Measurements from ENCODE around the gene APCDD1L.
"Not testable (repeated sequence)": the region's sequence is repeated elsewhere in the genome, so short reads cannot be mapped to it uniquely, and the experiment has no call there.

The APCDD1L gene

GRCh38 chr20:58512808-58513552 lies 2.2 kb downstream of the APCDD1L start:
- no peak for DNase-seq

GRCh38 chr20:58511861-58512260 lies 3.3 kb downstream of the APCDD1L start:
- DNase-seq, result no peak

- DNase-seq, result no peak
These were observed 3.8 kb downstream of the APCDD1L start for GRCh38 chr20:58511364-58511763.

- DNase-seq, result no peak
These were observed 4.3 kb downstream of the APCDD1L start for GRCh38 chr20:58510921-58511320.

- DNase-seq, result no peak
These were observed 6.3 kb downstream of the APCDD1L start for GRCh38 chr20:58508762-58509395.

- DNase-seq, result not testable (repeated sequence)
These were observed 8.2 kb downstream of the APCDD1L start for GRCh38 chr20:58506999-58507398.

- DNase-seq, result no peak
These were observed 10.6 kb downstream of the APCDD1L start for GRCh38 chr20:58504566-58504965.

GRCh38 chr20:58503668-58504067 lies 11.5 kb downstream of the APCDD1L start:
- DNase-seq, result no peak

GRCh38 chr20:58500256-58500655 lies 14.9 kb downstream of the APCDD1L start:
- no peak for DNase-seq

GRCh38 chr20:58498470-58499068 lies 16.6 kb downstream of the APCDD1L start:
- no peak for DNase-seq

GRCh38 chr20:58497724-58498469 lies 17.3 kb downstream of the APCDD1L start:
- no peak for DNase-seq

GRCh38 chr20:58497076-58497641 lies 18.0 kb downstream of the APCDD1L start:
- DNase-seq, result no peak

GRCh38 chr20:58496429-58496769 lies 18.8 kb downstream of the APCDD1L start:
- no peak for DNase-seq

- no peak for DNase-seq
These were observed 19.4 kb downstream of the APCDD1L start for GRCh38 chr20:58495623-58496428.

GRCh38 chr20:58494923-58495622 lies 20.1 kb downstream of the APCDD1L start:
- DNase-seq, result no peak

GRCh38 chr20:58492795-58493524 lies 22.2 kb downstream of the APCDD1L start:
- no peak for DNase-seq

- DNase-seq, result no peak
These were observed 23.0 kb downstream of the APCDD1L start for GRCh38 chr20:58492074-58492718.

- DNase-seq, result no peak
These were observed 29.0 kb downstream of the APCDD1L start for GRCh38 chr20:58486207-58486606.

- DNase-seq, result no peak
These were observed 29.8 kb downstream of the APCDD1L start for GRCh38 chr20:58485393-58485792.

GRCh38 chr20:58483470-58483869 lies 31.7 kb downstream of the APCDD1L start:
- no peak for DNase-seq

All from activated CD4-positive, alpha-beta T cell treated with anti-CD3 and anti-CD28 coated beads, Interleukin-10, Interleukin-2, amounts not matched to agents 100 ng/mL and 50 ng/mL, durations not matched to agents 16 hours and 8 hours (primary cell).